H7 (cell line): ENCODE data around the gene ZNF117. TPM values are rescaled to one million over a fixed set of nuclear protein-coding genes. Genes with fewer than 3 reads are reported as not detected.
"Not testable (repeated sequence)": the region's sequence is repeated elsewhere in the genome, so short reads cannot be mapped to it uniquely, and the experiment has no call there.

Source experiments
- DNase-seq: peaks from one replicate; pipeline ENCODE4 v3.0.0; 2012
- H3K27me3 ChIP-seq: 2 replicates; pipeline ENCODE4 v1.6.0; 2011; ENCODE audit warnings: mild to moderate bottlenecking, low read length; ENCODE audit not compliant: control insufficient read depth, insufficient read depth
- H3K36me3 ChIP-seq: replicated peaks from 2 replicates; pipeline ENCODE4 v1.5.1; 2011; ENCODE audit warnings: low read length; ENCODE audit not compliant: control insufficient read depth, insufficient read depth
- H3K4me3 ChIP-seq: 2 replicates; pipeline ENCODE4 v1.5.1; 2011; ENCODE audit warnings: low read depth, mild to moderate bottlenecking, control low read depth, low read length, moderate library complexity; ENCODE audit not compliant: insufficient read depth
- total RNA-seq: library from RNA; depleted of rRNA; stranded (reverse); fragments of >200 nt; shearing (Covaris generic); gene quantifications from 2 replicates; pipeline ENCODE4 v1.2.3, GENCODE V29; 2014

Gene ZNF117
- total RNA-seq, 1 experiment from 2014 or later: 1.7 TPM

DNA sequence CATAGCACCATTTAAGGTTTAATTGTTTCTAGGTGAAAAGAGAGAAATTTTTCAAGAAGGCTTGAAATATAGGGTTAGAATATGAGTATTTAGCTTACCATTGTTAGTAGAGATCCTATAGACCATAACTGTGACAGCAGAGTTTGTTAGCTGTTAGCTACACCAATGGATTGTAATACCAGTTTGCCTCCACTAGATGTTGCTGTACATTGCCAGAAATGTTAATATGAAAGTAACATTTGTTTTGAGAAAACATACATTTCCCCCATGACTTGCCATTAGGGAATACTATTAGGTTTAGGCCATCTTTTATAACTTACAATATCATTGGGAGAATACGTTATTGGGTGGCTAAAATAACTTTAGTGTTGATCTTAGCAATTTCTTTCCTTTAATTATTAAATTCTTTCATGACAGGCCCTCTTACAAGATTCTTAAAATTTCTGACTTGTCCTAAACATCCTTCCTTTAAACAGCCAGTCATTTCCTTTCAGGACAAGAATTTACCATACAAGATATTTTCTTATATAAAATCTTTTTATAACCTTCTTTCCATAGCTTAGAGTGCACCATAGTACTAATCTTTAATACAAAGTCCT is 39.5 kb downstream of the ZNF117 start:
- peak; percentile 53 for DNase-seq
- peaks cover 12% of the 10 kb centered on the region for H3K27me3 ChIP-seq
- H3K36me3 ChIP-seq: no peaks in the 10 kb centered on the region
- no peak overlapping the region for H3K4me3 ChIP-seq

DNA sequence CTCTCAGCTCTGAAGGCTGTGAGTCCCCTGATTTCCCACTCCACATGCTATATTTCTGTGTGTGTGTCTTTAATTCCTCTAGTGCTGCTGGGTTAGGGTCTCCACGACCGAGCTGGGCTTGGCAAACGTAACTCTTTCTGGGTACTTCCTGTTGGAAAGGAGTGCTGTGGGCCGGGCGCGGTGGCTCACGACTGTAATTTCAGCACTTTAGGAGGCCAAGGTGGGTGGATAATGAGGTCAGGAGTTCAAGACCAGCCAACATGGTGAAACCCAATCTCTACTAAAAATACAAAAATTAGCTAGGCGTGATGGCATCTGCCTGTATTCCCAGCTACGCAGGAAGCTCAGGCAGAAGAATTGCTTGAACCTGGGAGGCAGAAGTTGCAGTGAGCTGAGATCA is 40.2 kb downstream of the ZNF117 start:
- DNase-seq, H3K36me3 ChIP-seq, H3K4me3 ChIP-seq: not testable (repeated sequence)
- H3K27me3 ChIP-seq: peaks cover 12% of the 10 kb centered on the region

DNA sequence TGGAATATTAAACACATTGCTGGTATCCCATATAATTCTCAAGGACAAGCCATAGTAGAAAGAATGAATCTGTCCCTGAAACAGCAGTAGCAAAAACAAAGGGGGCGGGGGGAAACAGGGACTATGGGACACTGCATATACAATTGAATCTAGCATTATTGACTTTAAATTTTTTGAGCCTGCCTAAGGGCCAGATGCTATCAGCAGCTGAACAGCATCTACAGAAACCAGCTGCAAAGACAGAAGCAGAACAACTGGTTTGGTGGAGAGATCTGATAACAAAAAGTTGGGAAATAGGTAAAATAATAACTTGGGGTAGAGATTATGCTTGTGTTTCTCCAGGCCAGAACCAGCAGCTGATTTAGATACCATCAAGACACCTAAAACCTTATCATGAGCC is 42.1 kb downstream of the ZNF117 start:
- peaks cover 12% of the 10 kb centered on the region for H3K27me3 ChIP-seq
- not testable (repeated sequence) for H3K4me3 ChIP-seq

DNA sequence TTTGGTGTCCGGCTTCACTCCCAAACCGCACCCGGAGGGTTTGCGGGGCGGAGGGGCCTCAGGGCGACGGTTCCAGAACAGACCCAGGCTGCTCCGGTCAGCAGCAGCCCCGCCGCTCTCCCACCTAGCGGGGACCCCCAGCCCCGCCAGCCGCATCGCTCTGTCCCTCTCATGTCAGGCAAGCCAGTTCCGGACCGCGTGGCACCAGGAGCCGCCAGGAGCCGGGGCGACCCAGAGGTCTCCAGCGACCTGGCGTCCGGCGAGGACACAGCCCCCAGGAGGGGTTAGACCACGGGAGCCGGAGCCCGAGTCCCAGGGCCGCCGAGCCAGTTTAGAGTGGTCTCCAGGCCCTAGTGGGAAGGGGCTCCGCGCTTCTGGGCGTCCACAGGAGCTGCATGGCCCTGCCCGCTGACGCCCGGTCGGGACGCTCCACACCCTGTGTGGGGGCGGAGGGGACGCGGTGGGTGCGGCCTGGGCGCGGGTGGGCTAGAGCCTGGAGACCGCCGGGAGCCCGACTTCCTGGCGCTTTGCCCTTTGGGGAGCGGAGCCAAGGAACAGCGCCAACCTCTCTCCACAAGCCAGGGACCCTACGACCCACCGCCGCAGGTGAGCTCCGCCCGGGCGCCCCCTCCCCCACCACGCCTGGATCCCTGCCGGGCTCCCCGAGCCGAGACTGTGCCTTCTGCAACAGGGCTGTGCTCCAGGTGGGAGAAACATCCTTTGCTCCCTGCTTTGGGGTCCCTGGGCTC is 43.4 kb downstream of the ZNF117 start:
- Histone ChIP-seq H3K36me3 (no peaks in the 10 kb centered on the region), H3K27me3 (peaks cover 12% of the 10 kb centered on the region), H3K4me3 (peak overlapping the region; percentile 50; the same call in 1 of the 2 replicates)
- peak; percentile 72 for DNase-seq

More for the DNA sequence above, 42.1 kb downstream of the ZNF117 start:
- not testable (repeated sequence) for H3K36me3 ChIP-seq, DNase-seq

DNA sequence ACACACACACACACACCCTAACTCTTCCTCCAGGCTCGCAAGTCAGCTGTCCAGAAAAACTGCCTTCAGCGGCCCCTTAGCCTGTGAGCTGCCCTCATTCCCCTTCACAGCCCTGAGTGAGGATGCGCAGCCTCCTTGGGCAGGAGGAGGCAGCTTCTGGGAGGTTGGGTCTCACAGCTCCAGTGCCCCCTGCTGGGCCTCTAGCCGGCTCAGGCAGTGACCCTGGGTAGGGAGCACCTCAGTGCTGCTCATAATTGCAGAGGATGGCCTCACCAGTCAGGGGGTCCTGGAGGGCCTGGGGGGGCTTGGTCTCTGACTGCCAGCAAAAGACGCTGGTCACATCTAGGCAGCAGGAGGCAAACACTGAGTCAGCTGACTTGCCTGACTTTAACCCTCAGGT is 44.1 kb downstream of the ZNF117 start:
- DNase-seq: peak; percentile 66
- peaks cover 12% of the 10 kb centered on the region for H3K27me3 ChIP-seq
- H3K4me3 ChIP-seq: peak overlapping the region; percentile 50; the same call in 1 of the 2 replicates
- no peaks in the 10 kb centered on the region for H3K36me3 ChIP-seq

DNA sequence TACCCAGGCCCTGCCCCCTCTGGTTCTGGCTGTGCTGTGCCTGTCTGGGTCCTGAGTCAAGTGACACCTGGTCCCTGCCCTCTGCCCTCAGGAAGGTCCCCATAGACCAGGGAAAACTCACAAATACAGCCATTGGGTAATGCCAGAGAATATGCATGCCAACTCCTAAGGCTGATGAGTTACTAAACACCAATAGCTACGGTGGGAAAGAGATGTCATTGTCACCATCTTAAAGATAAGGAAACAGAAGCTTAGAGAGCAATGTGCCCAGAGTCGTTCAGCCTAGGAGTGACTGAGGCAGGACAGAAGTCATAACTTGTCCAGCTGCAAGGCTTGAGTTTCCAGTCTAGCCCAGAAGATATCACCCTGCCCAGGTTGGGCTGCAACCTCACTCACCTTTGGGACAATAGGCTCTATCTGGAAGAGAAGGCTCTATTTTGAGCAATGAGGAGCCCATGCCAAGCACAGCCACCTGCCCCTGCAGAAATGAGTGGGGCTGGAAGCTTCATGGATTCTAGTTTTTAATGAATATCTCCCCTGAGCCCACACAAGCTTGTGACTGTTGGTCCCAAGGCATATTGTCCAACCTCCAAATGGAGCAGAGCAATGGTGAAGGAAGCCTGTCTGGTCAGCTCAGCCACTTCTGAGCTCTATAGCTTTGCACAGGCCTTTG is 45.2 kb downstream of the ZNF117 start:
- H3K27me3 ChIP-seq: peaks cover 12% of the 10 kb centered on the region
- no peak overlapping the region for H3K4me3 ChIP-seq
- no peak for DNase-seq
- no peaks in the 10 kb centered on the region for H3K36me3 ChIP-seq

DNA sequence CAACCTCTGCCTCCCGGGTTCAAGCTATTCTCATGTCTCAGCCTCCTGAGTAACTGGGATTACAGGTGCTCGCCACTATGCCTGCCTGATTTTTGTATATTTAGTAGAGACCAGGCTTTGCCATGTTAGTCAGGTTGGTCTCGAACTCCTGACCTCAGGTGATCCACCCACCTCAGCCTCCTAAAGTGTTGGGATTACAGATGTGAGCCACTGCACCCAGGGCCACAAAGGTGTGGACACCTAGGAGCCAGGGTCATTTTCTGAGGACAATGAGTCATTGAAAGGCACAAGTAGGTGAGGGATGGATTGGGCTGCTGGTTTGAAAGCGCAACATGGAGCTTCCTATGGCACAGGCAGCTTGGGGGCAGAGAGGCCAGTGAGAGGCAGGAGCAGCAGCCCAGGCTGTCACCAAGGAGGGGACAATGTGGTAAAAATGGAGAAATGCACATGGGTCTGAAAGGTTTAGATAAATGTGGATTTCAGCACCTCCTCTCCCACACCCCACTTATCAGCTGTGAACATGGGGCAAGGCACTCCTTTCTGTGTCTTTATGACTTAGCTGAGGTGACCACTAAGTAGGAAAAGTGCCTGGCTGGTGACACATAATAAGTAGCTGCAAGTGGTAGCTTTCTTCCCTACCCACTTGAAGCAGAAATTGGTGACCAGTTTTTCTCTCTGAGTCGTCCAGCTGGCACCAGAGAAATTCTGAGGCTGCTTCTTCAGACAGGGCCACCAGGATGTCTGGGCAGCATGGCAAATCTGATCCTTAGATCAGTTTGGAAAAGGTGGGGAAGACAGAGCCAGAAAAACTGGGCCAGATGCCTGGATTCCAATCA is 46.0 kb downstream of the ZNF117 start:
- H3K27me3 ChIP-seq: peaks cover 12% of the 10 kb centered on the region
- not testable (repeated sequence) for H3K36me3 ChIP-seq, DNase-seq, H3K4me3 ChIP-seq

DNA sequence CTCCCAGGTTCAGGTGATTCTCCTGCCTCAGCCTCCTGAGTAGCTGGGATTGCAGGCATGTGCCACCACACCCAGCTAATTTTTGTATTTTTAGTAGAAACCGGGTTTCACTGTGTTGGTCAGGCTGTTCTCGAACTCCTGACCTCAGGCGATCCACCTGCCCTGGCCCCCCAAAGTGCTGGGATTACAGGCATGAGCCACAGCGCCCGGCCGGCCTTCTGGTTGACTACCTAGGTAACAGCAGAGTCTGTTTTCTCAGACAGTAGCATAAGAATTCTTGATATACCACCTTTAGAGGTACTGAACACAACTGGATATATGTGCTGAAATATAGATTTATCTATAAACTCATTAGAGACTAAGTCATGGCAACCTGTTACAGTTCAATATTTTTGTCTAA is 50.8 kb downstream of the ZNF117 start:
- not testable (repeated sequence) for H3K27me3 ChIP-seq, DNase-seq, H3K36me3 ChIP-seq, H3K4me3 ChIP-seq

DNA sequence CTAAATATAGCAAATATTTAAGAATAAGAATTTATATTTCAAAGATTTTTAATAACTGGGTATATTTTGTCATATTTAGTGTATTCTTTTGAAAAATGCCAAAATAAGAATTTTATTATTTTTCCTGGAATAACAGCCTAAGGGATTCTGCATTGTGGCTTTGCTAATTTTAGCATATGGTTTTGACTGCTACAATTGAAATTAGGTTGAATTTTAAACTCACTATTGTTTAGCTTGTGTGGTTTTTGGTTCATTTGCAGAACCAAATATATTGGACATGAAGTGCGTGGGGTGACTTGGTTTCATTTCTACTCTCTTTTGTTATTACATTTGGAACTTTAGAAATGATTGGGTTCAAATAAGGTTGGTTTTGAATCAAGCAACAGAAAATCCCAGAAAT is 52.3 kb downstream of the ZNF117 start:
- Histone ChIP-seq H3K27me3 (no peaks in the 10 kb centered on the region), H3K4me3 (no peak overlapping the region), H3K36me3 (no peaks in the 10 kb centered on the region)
- no peak for DNase-seq

DNA sequence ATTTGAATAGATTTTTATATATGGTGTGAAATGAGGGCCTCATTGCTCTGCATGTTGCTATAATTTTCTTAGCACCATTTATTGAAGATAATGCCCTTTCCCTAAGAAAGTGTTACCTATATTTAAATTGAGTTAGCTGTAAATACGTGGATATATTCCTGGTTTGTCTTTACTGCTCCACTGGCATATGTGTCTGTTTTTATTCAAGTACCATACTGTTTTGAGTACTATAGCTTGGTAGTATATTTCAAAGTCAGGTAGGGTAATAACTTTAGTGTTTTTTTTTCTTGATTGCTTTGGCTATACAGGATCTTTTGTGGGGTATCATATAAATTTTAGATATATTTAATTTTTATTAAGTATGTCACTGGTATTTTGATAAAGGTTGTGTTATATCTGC is 56.4 kb downstream of the ZNF117 start:
- H3K36me3 ChIP-seq: no peaks in the 10 kb centered on the region; the same call in 1 of the 2 replicates
- DNase-seq: no peak
- H3K4me3 ChIP-seq: no peak overlapping the region
- no peaks in the 10 kb centered on the region for H3K27me3 ChIP-seq

DNA sequence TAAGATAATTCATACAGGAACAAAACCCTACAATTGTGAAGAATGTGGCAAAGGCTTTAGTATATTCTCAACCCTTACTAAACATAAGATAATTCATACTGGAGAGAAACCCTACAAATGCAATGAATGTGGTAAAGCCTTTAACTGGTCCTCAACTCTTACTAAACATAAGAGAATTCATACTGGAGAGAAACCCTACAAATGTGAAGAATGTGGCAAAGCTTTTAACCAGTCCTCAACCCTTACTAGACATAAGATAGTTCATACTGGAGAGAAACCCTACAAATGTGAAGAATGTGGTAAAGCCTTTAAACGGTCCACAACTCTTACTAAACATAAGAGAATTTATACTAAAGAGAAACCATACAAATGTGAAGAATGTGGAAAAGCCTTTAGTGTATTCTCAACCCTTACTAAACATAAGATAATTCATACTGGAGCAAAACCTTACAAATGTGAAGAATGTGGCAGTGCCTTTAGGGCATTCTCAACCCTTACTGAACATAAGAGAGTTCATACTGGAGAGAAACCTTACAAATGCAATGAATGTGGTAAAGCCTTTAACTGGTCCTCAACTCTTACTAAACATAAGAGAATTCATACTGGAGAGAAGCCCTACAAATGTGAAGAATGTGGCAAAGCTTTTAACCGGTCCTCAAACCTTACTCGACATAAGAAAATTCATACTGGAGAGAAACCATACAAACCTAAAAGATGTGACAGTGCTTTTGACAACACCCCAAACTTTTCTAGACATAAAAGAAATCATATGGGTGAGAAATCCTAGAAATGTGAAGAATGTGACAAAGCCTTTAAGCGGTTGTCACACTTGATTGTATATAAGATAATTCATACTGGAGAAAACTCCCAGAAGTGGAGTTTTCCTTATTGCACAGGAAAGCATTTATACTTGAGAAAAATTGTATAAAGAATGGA is 62.3 kb downstream of the ZNF117 start:
- H3K4me3 ChIP-seq, H3K36me3 ChIP-seq: not testable (repeated sequence)

More for the DNA sequence above, 62.3 kb downstream of the ZNF117 start:
- DNase-seq, H3K27me3 ChIP-seq: not testable (repeated sequence)
